Activated CD4-positive, alpha-beta T cell treated with anti-CD3 and anti-CD28 coated beads, Interleukin-2, amount 50 U/mL, for 24 hours (primary cell): Measurements from ENCODE around the gene PICK1.
"Not testable (repeated sequence)": the region's sequence is repeated elsewhere in the genome, so short reads cannot be mapped to it uniquely, and the experiment has no call there.

Source experiments
- DNase-seq, 2 donors: peaks; one replicate each; pipeline ENCODE4 v3.0.0-alpha.2; 2020; ENCODE audit warnings: low read depth in 1 of 2, low spot score in 1 of 2

The PICK1 gene

GRCh38 chr22:38030311-38031133, 26.7 kb upstream of the PICK1 start:
- DNase-seq = no peak

- DNase-seq = no peak
These were observed 25.7 kb upstream of the PICK1 start for GRCh38 chr22:38031491-38031890.

DNA sequence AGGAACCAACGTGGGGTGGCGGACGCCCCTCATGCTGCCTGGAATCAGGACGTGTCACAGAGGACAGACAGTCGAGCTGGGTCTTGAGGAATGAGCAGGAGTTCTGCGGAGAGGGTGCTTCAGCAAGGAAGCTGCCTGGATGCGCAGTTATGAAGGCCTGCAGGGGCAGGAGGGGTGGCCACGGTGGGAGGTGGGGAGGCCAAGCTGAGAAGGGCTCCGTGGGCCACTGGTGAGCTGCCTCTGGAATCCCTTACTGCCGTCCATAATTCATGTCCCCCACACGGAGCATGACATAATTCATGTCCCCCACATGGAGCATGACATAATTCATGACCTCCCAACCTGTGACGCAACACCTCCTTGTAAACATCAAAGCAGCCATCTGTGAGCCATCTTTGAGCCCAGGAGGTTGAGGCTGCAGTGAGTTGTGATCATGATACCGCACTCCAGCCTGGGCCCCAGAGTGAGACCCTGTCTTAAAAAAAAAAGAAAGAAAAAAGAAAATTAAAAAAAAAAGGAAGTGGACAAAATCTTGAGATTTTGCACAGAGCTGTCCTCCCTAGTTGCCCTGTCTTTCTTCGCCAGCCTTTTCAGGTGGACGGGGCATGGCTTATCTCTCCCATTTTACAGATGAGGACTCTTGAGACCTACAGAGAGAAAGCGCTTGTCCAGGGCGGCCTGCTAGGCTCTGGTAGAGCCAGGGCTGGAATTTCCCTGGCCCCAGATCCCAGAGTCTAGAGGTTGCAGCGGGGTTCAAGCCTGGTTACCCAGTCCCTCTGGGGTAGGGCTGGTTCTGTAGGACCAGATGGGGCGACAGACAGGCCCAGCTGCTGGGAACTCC, 24.3 kb upstream of the PICK1 start:
- DNase-seq = no peak

DNA sequence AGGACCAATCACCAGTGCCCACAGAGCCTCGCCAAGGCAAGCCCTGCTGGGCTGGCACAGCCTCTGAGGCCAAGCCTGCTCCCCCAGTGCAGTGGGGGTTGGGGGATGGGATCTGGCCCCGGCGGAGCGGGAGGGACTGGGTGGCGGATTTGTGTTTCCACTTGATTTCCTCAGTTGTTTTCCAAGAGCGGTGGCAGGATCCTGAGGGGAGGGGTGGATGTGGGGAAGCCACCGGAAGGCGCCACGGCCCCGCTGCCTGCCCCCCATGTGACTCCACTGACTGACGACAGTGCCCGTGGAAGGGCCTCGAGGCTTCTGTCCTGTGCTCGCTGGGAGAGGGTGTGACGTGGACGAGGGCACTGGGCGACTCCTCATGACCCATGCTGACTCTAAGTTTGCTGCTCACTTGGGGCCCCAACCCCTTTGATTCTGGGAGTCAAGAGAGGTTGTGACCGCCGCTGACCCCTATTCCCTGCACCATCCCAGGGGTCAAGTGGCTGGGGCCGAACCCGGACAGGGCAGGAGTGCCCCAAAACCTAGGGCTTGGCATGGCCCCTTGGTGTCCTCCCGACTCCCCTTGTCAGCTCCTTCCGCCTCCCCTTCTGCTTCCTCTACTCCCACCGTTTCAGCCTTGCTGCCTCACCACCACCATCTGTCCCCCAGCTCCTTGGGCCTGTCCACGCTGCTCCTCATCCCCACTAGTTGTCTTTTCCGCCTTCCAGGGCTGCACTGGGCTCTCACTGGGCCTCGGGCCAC, 23.5 kb upstream of the PICK1 start:
- DNase-seq = no peak

DNA sequence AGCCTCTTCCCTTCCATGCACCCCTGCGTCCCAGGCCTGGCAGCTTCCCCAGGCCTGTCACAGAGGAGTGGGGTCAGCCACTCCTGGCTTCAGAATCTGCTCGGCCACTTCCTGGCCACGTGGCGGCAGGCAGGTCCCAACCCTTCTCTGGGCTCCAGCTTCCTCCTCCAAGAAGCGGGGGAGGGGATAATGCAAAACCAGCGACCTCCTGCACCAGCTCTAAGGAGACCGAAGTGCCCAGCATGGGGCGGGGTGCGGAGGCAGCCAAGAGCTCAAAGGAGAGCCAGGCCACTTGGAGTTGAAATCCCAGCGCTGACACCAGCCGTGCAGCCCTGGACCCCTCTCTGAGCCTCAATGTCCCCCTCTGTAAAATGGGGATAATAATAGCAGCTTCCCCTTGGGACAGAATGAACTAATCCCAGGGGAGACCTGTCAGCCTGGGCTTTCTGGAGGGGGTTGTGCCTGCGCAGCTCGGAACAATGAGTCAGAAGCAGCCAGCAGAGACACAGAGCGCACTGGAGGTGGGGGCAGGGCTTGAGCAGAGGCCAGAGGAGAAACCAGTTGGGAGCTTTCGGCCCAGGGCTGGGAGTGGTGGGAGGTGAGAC, 22.8 kb upstream of the PICK1 start:
- DNase-seq = no peak

DNA sequence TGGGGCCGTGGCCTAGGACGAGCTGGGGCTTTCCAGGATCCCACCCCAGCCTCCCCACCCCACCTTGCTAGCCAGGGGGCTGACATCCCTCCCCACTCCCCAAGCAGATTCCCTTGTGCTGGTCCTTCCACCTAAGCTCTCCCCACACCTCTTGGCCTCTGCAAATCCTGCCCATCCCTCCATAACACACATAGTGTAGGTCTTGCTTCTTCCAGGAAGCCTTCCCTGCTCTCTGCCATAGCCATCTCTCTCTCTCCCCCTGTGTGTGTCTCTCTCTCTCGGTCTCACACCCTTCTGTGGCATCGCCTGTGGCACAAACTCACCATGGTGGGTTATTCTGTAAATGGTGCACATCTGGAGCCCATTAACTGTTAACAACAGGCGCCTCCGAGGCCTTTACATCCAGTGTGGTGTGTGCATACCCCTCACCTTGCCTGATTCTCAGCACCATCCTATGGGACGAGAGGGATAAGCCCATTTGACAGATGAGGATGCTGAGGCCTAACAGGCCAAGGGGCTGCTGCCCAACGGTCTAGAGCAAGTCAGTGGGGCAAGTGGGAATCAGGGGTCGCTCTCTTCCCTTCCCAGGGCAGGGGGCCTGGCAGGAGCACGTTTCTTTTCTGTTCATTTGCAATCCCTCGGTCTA, 22.2 kb upstream of the PICK1 start:
- DNase-seq = no peak

DNA sequence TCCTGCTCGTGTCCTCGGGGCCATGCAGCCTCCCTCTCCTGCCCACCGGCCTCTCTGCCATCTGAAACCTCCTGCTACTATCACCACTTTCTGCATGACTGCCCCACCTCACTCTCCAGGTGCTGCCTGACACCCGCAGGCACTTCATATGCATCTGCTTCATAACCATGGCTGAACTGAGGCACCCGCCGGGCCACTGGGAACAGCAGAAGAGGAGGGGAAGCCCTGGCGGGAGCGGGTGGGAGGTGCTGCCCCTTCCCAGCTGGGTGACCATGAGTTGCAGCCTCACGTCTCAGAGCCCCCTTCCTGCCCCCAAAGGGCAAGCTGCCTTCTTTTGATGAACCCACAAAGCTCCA, 21.7 kb upstream of the PICK1 start:
- no peak for DNase-seq

DNA sequence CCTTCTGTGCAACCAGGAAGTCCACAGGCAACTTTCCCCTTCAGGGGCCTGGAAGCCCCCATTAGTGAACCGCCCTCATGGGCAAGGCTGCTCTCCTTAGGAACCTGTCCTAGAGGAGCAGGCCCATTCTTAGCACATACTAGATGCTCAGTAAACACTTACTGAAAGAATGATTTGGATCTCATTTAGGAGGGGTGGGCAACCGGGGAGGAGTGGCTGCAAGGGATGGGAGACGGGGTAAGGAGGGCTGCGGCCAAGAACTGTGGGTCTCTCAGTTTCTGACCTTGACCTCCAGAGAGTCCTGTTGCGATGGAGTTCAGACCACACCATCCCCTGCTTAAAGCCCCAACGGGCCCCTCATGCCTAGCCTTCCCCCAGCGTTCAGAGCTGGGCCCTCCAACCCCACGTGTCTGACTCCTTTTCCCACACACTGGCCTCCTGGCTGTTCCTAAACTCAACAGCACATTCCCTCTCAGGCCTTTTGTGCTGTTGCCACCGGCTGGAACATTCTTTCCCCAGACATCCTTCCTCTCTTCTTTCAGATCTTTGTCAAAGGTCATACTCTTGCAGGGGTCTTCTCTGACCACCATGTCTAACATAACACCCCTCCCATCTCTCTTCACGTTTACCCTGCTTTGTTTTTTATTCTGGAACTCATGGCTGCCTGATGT, 20.7 kb upstream of the PICK1 start:
- DNase-seq = no peak

DNA sequence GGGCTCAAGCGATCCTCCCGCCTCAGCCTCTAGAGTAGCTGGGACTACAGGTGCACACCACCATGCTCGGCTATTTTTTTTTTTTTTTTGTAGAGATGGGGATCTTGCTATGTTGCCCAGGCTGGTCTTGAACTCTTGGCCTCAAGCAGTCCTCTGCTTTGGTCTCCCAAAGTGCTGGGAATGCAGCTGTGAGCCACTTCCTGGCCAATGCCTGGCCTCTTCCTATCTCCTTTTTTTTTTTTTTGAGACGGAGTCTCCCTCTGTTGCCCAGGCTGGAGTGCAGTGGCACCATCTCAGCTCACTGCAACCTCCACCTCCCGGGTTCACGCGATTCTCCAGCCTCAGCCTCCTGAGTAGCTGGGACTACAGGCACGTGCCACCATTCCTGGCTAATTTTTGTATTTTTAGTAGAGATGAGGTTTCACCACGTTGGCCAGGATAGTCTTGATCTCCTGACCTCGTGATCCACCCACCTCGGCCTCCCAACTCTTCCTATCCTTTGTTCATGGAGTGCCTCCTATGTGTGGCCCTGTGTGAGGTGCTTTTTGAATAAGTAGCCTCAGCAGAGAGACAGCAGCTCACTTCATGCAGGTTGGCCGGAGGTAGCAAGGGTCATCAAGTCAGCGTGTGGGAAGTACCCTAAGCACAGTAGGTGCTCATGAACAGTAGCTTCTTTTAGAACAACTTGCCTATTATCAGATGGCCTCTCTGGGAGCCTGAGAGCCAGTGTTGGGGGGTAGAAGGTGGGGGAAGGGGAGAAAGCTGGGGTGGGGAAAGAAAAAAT, 19.6 kb upstream of the PICK1 start:
- DNase-seq = not testable (repeated sequence)

- no peak for DNase-seq
These were observed 18.8 kb upstream of the PICK1 start for GRCh38 chr22:38038426-38038825.

GRCh38 chr22:38038890-38039812, 18.1 kb upstream of the PICK1 start:
- no peak for DNase-seq

GRCh38 chr22:38040953-38041759, 16.0 kb upstream of the PICK1 start:
- no peak for DNase-seq

- DNase-seq = no peak
These were observed 15.3 kb upstream of the PICK1 start for GRCh38 chr22:38041760-38042487.

DNA sequence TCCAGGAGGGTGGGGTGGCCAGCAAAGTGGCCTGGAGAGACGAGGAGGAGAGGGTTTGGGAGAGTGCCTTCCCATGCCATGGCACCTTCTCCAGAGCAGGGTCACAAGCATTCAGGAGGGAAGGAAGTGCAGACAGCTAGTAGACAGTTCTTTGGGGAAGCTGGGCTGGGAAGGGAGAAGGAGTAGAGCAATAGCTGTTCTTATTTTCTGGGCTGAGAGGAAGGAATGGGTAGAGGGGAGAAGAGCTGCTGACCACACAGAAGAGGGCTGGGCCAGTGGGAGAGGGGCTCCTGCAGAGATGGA, 14.8 kb upstream of the PICK1 start:
- no peak for DNase-seq

DNA sequence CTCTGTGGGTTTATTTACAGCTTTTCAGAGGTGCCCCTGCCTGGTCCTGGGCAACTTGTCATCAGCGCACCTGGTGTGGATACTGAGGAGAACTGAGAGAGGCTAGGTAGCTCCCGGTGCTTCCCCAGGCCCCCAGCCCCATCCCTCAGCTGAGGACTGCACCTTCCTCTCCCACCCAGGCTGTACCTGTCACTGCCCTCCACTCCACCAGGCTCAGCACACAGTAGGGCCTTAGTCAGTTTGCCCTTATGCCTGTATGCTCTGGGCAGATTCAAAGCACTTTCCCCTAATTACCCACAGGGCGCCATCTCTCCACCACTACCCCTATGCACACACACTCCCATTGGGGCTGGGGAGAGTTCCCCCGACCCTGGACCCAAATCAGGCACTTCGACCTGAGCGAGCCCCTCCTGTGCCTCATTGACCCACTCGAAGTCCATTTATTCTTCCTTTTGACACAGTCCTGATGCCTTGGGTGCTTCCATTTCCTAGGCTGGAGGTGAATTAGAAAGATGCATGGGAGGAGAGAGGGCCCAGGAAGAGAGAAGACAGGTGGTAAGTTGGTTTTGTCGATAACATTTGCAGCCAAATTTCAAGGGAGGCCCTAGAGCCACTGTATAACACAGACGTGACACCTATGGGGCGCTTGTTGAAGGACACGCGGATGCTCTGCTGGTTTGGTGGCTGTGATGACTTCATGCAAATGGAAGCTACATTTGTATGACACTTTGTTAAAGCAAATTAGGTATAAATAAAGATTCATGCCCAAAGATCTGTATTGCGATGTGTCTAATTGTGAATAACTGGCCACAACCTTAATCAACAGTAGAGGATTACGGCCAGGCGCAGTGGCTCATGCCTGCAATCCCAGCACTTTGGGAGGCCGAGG, 13.8 kb upstream of the PICK1 start:
- DNase-seq = no peak

DNA sequence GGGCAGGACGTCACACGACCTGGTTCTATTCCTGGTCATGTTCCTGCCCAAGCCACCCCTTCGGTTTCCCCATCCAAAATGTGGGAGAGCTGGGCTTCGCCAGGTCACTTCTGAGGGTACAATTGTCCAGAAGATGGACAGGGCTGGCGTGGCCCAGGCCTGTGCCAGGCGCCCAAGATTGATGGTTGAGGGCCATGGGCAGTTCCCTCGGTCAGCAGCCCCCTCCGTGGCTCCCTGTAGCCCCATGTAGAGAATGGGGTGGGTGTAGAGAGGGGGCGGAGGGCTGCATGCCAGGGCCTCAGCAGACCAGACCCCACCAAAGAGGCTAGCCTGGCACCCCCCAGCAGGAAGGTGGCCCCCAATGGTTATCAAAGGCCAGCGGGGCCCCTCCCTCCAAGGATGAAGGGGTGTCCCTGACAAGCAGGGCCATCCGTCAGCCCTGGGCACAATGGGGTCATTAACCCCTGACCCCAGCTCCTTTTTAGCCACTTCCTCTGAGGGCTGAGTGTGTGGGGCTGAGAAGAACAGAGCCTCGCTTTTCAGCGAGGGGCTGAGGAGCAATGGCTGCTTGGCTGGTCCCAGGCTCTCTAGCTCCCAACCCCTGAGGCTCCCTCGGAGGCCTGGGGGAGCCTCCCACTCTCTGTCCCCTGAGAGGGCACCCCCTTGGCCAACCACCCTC, 11.0 kb upstream of the PICK1 start:
- DNase-seq = no peak
